Stimulated activated CD8-positive, alpha-beta memory T cell treated with anti-CD3 and anti-CD28 coated beads, Interleukin-7, amount 100 ng/mL, for 24 hours (primary cell): ENCODE results near the gene FBXL4.

ENCODE experiments used
- DNase-seq: peaks from one replicate; pipeline ENCODE4 v3.0.0-alpha.2; 2020; ENCODE audit warnings: low read depth

FBXL4 gene

DNA sequence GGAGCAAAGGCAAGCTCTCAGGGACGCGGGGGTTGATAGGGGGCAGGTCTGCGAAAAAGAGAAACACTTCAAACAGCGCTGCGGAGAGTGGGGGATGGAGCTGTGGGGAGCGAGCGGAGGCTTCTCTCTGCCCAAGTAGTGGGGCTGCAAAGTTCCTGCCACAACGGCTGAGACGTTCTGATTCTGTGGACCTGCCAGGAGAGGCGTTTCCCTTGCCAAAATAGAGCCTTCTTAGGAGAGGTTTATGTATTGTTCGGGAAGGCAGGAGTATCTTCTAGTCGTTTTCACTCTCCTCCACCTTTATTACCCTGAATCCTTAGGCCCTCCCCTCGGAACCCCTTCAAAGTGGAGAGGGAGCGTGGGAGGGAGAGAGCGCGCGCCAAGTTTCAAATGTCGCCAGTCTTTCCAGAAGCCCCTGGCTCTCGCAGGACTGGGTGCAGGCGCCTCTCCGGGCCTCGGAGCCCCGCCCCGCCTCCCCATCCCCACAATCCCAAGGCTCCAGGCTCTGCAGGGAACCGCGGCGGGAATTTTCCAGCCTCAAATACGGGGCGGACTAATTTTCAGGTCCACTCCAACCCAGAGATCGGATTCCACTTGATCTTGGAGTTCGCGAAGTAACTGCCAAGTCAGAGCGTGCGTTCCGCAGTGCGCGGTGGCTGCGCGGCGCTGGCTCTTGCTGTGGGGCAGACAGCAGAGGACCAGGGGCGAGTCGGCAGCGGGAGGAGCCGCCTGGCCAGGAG is 123.4 kb downstream of the FBXL4 start:
- DNase-seq: no peak

DNA sequence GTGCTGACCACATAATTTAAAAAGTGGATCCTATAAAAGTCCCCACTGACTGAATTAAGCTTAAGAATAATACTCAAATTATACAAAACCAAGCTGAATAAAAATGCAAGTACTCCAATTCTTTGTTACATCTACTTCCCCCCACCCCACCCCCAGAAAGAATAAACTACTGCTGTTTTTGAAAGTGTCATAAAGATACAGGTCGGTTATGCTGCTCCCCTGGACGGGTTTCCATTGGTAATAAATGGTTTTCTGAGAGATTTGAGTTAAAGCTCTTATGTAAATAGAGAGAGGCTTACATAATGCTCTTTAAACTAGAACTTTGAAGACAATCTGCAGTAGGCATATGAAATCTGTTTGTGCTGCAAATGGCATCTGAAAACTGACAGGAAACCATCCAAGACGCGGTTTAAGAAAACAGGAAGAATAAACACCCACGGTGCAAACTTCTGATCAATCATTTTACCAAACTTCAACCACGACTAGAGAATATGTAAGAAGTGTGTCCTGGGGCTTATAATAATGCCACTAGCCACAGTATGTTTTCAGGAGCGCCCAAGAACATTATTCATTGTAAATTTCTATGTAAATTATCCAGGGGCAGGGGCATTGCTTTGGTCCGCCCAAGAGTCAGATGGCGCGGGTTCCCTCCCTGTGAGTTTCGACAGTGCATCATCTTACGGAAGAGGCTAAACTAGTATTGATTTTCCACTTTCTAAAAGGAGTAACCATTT is 124.2 kb downstream of the FBXL4 start:
- no peak for DNase-seq

DNA sequence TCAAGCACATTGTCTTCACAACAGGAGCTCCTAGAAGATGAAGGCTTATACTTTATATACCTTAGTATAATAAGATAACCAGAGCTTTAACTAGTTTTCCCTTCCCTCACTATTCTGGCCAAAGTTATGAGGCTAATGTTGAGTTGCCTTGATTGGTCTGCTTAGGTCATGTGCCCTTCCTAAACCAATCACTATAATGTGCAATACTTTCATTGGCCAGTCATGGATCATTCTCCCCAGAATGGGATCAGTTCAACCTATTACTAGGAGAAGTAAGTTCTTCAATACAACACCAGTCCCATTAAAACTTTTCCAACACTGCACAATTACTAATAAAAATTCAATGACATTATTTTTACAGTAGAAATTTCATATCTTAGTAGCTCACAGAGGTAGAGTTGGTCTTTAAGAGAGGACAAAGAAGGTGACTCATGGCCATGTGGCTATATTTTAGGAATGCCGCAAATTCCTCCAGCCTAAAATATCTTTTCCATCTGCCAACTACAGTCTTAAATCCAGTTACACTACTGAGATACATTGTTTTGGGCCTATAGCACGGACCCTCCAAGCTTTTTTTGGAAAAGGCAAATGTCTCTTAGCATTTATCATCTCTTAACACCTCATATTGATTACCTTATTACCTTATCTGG is 125.9 kb downstream of the FBXL4 start:
- no peak for DNase-seq
